WTC11 (cell line): ENCODE measurements around the gene CHD9NB. TPM values are rescaled to one million over a fixed set of nuclear protein-coding genes. Genes with fewer than 3 reads are reported as not detected.

Experiments used
- ATAC-seq: fragments of 200-7000 bp; cut with Tn5 transposase; 2 replicates; pipeline ENCODE4 v1.10.0; 2021; ENCODE audit warnings: mild to moderate bottlenecking, moderate library complexity
- CTCF ChIA-PET: fragments of 300-600 bp; sonication (Branson Sonifier 250); formaldehyde crosslinking; loops from one replicate; lab custom pipeline; 2021; ENCODE audit warnings: antibody characterized with exemption; lab: Charles Lee
- POLR2A ChIA-PET: fragments of 350-600 bp; sonication (Branson Sonifier 250); formaldehyde crosslinking; loops from one replicate; lab custom pipeline; 2021; ENCODE audit warnings: antibody characterized with exemption; lab: Charles Lee
- DNase-seq: peaks from one replicate; pipeline ENCODE4 v3.0.0; 2021; ENCODE audit warnings: low spot score
- H3K27ac Mint-ChIP-seq: 2 replicates; pipeline ENCODE4 v1.8.0; 2021; ENCODE audit warnings: mixed read lengths
- H3K27me3 Mint-ChIP-seq: 2 replicates; pipeline ENCODE4 v1.8.0; 2021; ENCODE audit warnings: low read depth, mild to moderate bottlenecking, moderate library complexity, mixed read lengths
- H3K36me3 Mint-ChIP-seq: 2 replicates; pipeline ENCODE4 v1.8.0; 2021; ENCODE audit warnings: mixed read lengths
- H3K4me1 Mint-ChIP-seq: 2 replicates; pipeline ENCODE4 v1.8.0; 2022; ENCODE audit warnings: mixed read lengths
- H3K4me3 Mint-ChIP-seq: 2 replicates; pipeline ENCODE4 v1.8.0; 2021; ENCODE audit warnings: mild to moderate bottlenecking, moderate library complexity, mixed read lengths
- H3K9me3 Mint-ChIP-seq: 2 replicates; pipeline ENCODE4 v1.8.0; 2021; ENCODE audit warnings: mixed read lengths
- CBFB ChIP-seq: sonication (generic); formaldehyde crosslinking; IDR thresholded peaks from 2 replicates; pipeline ENCODE4 v1.8.1; 2022; ENCODE audit warnings: mild to moderate bottlenecking, low read depth, missing genetic modification reagents
- ELF4 ChIP-seq: sonication (generic); formaldehyde crosslinking; IDR thresholded peaks from 2 replicates; pipeline ENCODE4 v1.8.1; 2022; ENCODE audit warnings: low read depth, mild to moderate bottlenecking, moderate library complexity, missing genetic modification reagents
- ETV6 ChIP-seq: sonication (generic); formaldehyde crosslinking; IDR thresholded peaks from 2 replicates; pipeline ENCODE4 v1.8.1; 2022; ENCODE audit warnings: mild to moderate bottlenecking, missing genetic modification reagents
- FOXJ3 ChIP-seq: sonication (generic); formaldehyde crosslinking; IDR thresholded peaks from 2 replicates; pipeline ENCODE4 v1.9.0; 2021; ENCODE audit warnings: missing genetic modification reagents, mild to moderate bottlenecking, borderline replicate concordance
- NR3C1 ChIP-seq: sonication (generic); formaldehyde crosslinking; conservative IDR thresholded peaks from 2 replicates; pipeline ENCODE4 v1.8.1; 2023; ENCODE audit warnings: low read depth, mild to moderate bottlenecking, missing genetic modification reagents
- PRRX2 ChIP-seq: fragments of 250-450 bp; sonication (Bioruptor Pico); IDR thresholded peaks from 2 replicates; pipeline ENCODE4 v1.8.0; 2021; ENCODE audit warnings: mild to moderate bottlenecking
- RELA ChIP-seq: sonication (generic); formaldehyde crosslinking; IDR thresholded peaks from 2 replicates; pipeline ENCODE4 v1.8.1; 2022; ENCODE audit warnings: missing genetic modification reagents, mild to moderate bottlenecking, borderline replicate concordance
- SMAD4 ChIP-seq: sonication (generic); formaldehyde crosslinking; IDR thresholded peaks from 2 replicates; pipeline ENCODE4 v1.8.0; 2022; ENCODE audit warnings: mild to moderate bottlenecking, missing genetic modification reagents
- SP1 ChIP-seq: sonication (generic); formaldehyde crosslinking; conservative IDR thresholded peaks from 2 replicates; pipeline ENCODE4 v1.8.1; 2022; ENCODE audit warnings: missing genetic modification reagents
- TCF7 ChIP-seq: sonication (generic); formaldehyde crosslinking; IDR thresholded peaks from 2 replicates; pipeline ENCODE4 v1.8.0; 2022; ENCODE audit warnings: mild to moderate bottlenecking, low read depth, missing genetic modification reagents, moderate library complexity
- ZNF396 ChIP-seq: fragments of 250-450 bp; sonication (Bioruptor Pico); IDR thresholded peaks from 2 replicates; pipeline ENCODE4 v1.8.0; 2021; ENCODE audit warnings: mild to moderate bottlenecking, moderate library complexity, borderline replicate concordance
- total RNA-seq: library from RNA; stranded (reverse); gene quantifications from 3 replicates; pipeline ENCODE4 v1.2.3, GENCODE V29; 2021
- TF ChIP-seq, protein P1 (sequence below): sonication (generic); formaldehyde crosslinking; IDR thresholded peaks from 2 replicates; pipeline ENCODE4 v1.8.1; 2023; ENCODE audit warnings: mild to moderate bottlenecking, missing genetic modification reagents
- TF ChIP-seq, protein P2 (sequence below): sonication (generic); formaldehyde crosslinking; IDR thresholded peaks from 2 replicates; pipeline ENCODE4 v1.8.1; 2023; ENCODE audit warnings: mild to moderate bottlenecking, missing genetic modification reagents, moderate library complexity
- TF ChIP-seq, protein P3 (sequence below): fragments of 250-450 bp; sonication (Bioruptor Pico); conservative IDR thresholded peaks from 2 replicates; pipeline ENCODE4 v1.9.0; 2021; ENCODE audit warnings: mild to moderate bottlenecking
- TF ChIP-seq, protein P4 (sequence below): sonication (generic); formaldehyde crosslinking; IDR thresholded peaks from 2 replicates; pipeline ENCODE4 v1.8.0; 2023; ENCODE audit warnings: missing genetic modification reagents, mild to moderate bottlenecking, borderline replicate concordance
- TF ChIP-seq, protein P5 (sequence below): fragments of 250-450 bp; sonication (Bioruptor Pico); IDR thresholded peaks from 2 replicates; pipeline ENCODE4 v1.8.0; 2021; ENCODE audit warnings: mild to moderate bottlenecking
- TF ChIP-seq, protein P6 (sequence below): sonication (generic); formaldehyde crosslinking; IDR thresholded peaks from 2 replicates; pipeline ENCODE4 v1.8.0; 2022; ENCODE audit warnings: mild to moderate bottlenecking, missing genetic modification reagents

CHD9NB gene
- total RNA-seq, 1 experiment from 2014 or later: 3.5 TPM

DNA sequence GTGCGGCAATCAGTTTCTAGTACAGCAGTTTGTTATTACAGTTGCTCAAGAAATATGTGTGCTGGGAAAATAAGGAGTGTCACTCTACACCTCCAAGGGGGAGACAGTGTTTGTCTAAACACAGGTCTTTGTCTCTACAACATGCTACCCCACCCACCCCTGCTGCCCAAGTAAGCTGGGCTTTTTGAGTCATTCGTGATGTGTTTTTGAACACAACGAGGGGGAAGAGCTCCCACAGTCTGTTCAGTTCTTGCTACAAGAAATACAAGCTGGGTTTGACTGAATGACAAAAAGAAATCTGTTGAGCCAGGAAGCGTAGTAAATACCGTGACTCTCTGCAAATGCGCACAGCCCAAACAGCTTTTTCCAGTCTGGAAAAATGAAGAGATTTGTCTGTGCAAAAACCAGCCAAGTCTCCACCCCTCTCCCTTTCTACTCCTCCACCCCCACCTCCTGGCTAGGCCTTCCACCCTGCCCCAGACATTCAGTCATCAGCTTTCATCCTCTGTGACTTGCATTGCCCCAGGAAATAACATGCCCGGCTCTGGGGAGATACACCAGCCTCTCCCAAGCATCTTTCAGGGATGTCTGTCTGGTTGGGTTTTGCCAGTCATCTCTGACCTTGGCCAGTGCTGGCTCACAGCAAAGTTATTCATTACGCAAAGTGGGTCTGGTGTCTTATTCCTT lies 27.8 kb upstream of the CHD9NB start:
- peaks cover 19% of the 10 kb centered on the region for H3K36me3 Mint-ChIP-seq
- H3K9me3 Mint-ChIP-seq: peaks cover 18% of the 10 kb centered on the region
- DNase-seq (no peak), ATAC-seq (peak; percentile 80)
- H3K27me3 Mint-ChIP-seq: no peaks in the 10 kb centered on the region
- CTCF ChIA-PET: interaction anchor here (1.6 kb wide), 1 partner anchor 26 kb away, joined by 4 read pairs; the partner anchor contains the start of gene CHD9
- H3K4me3 Mint-ChIP-seq: peak overlapping the region; percentile 14
- peak overlapping the region; percentile 87 for H3K27ac Mint-ChIP-seq
- TF ChIP-seq, protein P1, sequence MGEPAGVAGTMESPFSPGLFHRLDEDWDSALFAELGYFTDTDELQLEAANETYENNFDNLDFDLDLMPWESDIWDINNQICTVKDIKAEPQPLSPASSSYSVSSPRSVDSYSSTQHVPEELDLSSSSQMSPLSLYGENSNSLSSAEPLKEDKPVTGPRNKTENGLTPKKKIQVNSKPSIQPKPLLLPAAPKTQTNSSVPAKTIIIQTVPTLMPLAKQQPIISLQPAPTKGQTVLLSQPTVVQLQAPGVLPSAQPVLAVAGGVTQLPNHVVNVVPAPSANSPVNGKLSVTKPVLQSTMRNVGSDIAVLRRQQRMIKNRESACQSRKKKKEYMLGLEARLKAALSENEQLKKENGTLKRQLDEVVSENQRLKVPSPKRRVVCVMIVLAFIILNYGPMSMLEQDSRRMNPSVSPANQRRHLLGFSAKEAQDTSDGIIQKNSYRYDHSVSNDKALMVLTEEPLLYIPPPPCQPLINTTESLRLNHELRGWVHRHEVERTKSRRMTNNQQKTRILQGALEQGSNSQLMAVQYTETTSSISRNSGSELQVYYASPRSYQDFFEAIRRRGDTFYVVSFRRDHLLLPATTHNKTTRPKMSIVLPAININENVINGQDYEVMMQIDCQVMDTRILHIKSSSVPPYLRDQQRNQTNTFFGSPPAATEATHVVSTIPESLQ: no peak
- TF ChIP-seq PRRX2 (CRISPR knock-in tag) (no peak), CBFB (no peak), SP1 (CRISPR knock-in tag) (no peak)
- TF ChIP-seq, protein P2, sequence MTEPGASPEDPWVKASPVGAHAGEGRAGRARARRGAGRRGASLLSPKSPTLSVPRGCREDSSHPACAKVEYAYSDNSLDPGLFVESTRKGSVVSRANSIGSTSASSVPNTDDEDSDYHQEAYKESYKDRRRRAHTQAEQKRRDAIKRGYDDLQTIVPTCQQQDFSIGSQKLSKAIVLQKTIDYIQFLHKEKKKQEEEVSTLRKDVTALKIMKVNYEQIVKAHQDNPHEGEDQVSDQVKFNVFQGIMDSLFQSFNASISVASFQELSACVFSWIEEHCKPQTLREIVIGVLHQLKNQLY (CRISPR knock-in tag): no peak
- TF ChIP-seq, protein P3, sequence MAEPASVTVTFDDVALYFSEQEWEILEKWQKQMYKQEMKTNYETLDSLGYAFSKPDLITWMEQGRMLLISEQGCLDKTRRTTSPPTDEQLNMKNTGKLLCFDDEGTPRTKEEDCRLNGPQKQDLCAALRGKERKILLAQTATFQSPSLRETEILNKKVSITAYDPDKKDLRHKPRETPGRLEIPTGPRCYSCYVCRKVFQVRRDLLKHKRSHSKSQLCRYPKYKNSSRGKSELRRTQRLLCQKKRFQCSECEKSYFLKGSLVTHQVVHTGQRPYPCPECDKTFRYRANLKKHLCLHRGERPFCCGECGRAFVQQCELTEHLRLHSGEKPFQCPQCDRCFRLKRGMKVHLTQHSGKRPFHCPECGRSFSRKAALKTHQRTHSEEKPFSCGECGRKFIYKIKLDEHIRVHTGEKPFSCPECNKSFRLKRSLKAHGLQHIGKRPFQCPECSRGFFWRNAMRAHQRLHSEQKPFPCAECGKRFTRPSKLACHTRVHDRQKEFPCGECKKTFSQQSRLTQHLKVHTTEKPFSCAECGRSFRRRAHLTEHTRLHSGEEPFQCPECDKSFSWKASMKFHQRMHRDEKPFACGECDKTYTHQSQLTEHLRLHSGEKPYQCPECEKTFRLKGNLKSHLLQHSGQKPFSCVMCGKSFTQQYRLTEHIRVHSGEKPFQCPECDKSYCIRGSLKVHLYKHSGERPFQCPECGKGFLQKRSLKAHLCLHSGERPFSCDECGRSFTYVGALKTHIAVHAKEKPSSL (CRISPR knock-in tag): no peak
- TF ChIP-seq, protein P4, sequence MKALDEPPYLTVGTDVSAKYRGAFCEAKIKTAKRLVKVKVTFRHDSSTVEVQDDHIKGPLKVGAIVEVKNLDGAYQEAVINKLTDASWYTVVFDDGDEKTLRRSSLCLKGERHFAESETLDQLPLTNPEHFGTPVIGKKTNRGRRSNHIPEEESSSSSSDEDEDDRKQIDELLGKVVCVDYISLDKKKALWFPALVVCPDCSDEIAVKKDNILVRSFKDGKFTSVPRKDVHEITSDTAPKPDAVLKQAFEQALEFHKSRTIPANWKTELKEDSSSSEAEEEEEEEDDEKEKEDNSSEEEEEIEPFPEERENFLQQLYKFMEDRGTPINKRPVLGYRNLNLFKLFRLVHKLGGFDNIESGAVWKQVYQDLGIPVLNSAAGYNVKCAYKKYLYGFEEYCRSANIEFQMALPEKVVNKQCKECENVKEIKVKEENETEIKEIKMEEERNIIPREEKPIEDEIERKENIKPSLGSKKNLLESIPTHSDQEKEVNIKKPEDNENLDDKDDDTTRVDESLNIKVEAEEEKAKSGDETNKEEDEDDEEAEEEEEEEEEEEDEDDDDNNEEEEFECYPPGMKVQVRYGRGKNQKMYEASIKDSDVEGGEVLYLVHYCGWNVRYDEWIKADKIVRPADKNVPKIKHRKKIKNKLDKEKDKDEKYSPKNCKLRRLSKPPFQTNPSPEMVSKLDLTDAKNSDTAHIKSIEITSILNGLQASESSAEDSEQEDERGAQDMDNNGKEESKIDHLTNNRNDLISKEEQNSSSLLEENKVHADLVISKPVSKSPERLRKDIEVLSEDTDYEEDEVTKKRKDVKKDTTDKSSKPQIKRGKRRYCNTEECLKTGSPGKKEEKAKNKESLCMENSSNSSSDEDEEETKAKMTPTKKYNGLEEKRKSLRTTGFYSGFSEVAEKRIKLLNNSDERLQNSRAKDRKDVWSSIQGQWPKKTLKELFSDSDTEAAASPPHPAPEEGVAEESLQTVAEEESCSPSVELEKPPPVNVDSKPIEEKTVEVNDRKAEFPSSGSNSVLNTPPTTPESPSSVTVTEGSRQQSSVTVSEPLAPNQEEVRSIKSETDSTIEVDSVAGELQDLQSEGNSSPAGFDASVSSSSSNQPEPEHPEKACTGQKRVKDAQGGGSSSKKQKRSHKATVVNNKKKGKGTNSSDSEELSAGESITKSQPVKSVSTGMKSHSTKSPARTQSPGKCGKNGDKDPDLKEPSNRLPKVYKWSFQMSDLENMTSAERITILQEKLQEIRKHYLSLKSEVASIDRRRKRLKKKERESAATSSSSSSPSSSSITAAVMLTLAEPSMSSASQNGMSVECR (CRISPR knock-in tag): no peak
- POLR2A ChIA-PET: no interaction called here
- peaks cover 60% of the 10 kb centered on the region for H3K4me1 Mint-ChIP-seq

DNA sequence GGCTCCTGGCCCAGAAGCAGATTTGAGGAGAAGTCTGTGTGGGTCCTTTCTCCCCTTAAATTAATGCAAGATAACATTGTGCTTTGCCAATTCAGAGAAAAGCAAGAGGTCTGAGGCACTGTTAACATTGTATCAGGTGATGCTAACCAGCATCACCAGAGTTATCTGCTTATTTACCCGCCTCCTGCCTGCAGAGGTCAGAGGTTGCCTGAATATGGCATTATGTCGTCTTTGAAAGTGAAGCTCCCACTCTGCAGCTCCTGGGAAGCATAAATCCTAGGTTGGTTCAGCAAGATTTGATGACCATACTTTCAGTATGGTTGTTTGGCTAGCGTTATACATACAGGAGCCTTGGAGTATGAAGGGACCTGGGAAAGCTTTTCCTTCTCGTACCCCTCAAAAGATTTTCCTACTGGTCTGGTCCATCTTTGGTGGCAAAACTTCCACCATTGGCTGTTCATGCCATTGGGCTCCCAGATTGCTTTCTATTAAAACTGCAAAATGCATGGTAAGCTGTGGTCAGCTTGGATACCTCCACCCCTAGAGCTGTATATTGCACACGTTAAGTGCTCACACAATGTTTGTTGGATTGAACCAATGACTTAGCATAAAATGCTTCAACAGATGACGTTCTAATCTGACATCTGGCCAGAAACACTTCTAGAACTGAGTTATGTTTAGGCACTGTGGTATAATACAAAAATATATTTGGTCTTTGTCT lies 26.2 kb upstream of the CHD9NB start:
- H3K9me3 Mint-ChIP-seq: peaks cover 33% of the 10 kb centered on the region
- H3K4me3 Mint-ChIP-seq: no peak overlapping the region
- H3K4me1 Mint-ChIP-seq: peaks cover 47% of the 10 kb centered on the region
- no peak overlapping the region for H3K27ac Mint-ChIP-seq
- CTCF ChIA-PET: interaction anchor here (0.6 to 1.4 kb wide), 2 partner anchors 24 to 66 kb away, joined by 3 to 4 read pairs; partner anchors contain the start of gene CHD9
- POLR2A ChIA-PET: no interaction called here
- ATAC-seq: no peak
- H3K27me3 Mint-ChIP-seq: no peaks in the 10 kb centered on the region; the same call in 1 of the 2 replicates
- peaks cover 34% of the 10 kb centered on the region for H3K36me3 Mint-ChIP-seq
- DNase-seq: no peak
- TF ChIP-seq ELF4 (CRISPR knock-in tag) (no peak), NR3C1 (no peak), ZNF396 (CRISPR knock-in tag) (no peak), RELA (CRISPR knock-in tag) (no peak), FOXJ3 (CRISPR knock-in tag) (no peak), ETV6 (CRISPR knock-in tag) (no peak), TCF7 (no peak), SMAD4 (CRISPR knock-in tag) (no peak)
- TF ChIP-seq, protein P5, sequence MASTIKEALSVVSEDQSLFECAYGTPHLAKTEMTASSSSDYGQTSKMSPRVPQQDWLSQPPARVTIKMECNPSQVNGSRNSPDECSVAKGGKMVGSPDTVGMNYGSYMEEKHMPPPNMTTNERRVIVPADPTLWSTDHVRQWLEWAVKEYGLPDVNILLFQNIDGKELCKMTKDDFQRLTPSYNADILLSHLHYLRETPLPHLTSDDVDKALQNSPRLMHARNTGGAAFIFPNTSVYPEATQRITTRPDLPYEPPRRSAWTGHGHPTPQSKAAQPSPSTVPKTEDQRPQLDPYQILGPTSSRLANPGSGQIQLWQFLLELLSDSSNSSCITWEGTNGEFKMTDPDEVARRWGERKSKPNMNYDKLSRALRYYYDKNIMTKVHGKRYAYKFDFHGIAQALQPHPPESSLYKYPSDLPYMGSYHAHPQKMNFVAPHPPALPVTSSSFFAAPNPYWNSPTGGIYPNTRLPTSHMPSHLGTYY (CRISPR knock-in tag): no peak
- TF ChIP-seq, protein P6, sequence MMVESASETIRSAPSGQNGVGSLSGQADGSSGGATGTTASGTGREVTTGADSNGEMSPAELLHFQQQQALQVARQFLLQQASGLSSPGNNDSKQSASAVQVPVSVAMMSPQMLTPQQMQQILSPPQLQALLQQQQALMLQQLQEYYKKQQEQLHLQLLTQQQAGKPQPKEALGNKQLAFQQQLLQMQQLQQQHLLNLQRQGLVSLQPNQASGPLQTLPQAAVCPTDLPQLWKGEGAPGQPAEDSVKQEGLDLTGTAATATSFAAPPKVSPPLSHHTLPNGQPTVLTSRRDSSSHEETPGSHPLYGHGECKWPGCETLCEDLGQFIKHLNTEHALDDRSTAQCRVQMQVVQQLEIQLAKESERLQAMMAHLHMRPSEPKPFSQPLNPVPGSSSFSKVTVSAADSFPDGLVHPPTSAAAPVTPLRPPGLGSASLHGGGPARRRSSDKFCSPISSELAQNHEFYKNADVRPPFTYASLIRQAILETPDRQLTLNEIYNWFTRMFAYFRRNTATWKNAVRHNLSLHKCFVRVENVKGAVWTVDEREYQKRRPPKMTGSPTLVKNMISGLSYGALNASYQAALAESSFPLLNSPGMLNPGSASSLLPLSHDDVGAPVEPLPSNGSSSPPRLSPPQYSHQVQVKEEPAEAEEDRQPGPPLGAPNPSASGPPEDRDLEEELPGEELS: no peak
- TF ChIP-seq, protein P3 (CRISPR knock-in tag): no peak
